HCT116 (cell line): Measurements from ENCODE around the gene CDC42SE1.

Experiments used
- CTCF ChIP-seq, 3 experiments: fragments of 200-600 bp in 1 of 3; sonication (generic) in 1 of 3; IDR thresholded peaks in 2 of 3; conservative IDR thresholded peaks in 1 of 3; 2 replicates each; pipeline ENCODE4 v1.5.1; 2012 to 2017; ENCODE audit warnings: low read depth in 2 of 3, low read length in 2 of 3, antibody characterized with exemption in 1 of 3, borderline replicate concordance in 1 of 3, control low read depth in 1 of 3, mild to moderate bottlenecking in 1 of 3, mixed read lengths in 1 of 3, mixed run types in 1 of 3, moderate library complexity in 1 of 3; ENCODE audit not compliant: insufficient read depth in 1 of 3
- EZH2 ChIP-seq: fragments of 200-600 bp; sonication (generic); IDR thresholded peaks from 2 replicates; pipeline ENCODE4 v1.6.1; 2017; ENCODE audit warnings: antibody characterized with exemption, mixed run types
- EZH2phosphoT487 ChIP-seq: fragments of 200-600 bp; IDR thresholded peaks from 2 replicates; pipeline ENCODE4 v1.6.1; 2018; ENCODE audit warnings: antibody characterized with exemption, borderline replicate concordance
- FOSL1 ChIP-seq: IDR thresholded peaks from 2 replicates; pipeline ENCODE4 v1.6.1; 2012; ENCODE audit warnings: low read depth
- MAX ChIP-seq: IDR thresholded peaks from 2 replicates; pipeline ENCODE4 v1.6.1; 2012
- POLR2A ChIP-seq: IDR thresholded peaks from 2 replicates; pipeline ENCODE4 v1.7.0; 2011; ENCODE audit warnings: borderline replicate concordance; ENCODE audit not compliant: insufficient read depth, insufficient read length; ENCODE audit errors: extremely low read depth
- POLR2AphosphoS5 ChIP-seq: IDR thresholded peaks from 2 replicates; pipeline ENCODE4 v1.6.1; 2011; ENCODE audit warnings: mild to moderate bottlenecking, low read depth, low read length, moderate library complexity
- RAD21 ChIP-seq: IDR thresholded peaks from 2 replicates; pipeline ENCODE4 v1.6.1; 2012; ENCODE audit warnings: low read depth, mild to moderate bottlenecking
- SIN3A ChIP-seq: IDR thresholded peaks from 2 replicates; pipeline ENCODE4 v1.6.1; 2012; ENCODE audit warnings: low read depth
- SP1 ChIP-seq: IDR thresholded peaks from 2 replicates; pipeline ENCODE4 v1.6.1; 2012; ENCODE audit warnings: low read depth
- TCF7L2 ChIP-seq: IDR thresholded peaks from 2 replicates; pipeline ENCODE4 v1.7.0; 2011; ENCODE audit warnings: borderline replicate concordance, inconsistent platforms; ENCODE audit not compliant: insufficient read depth, insufficient read length; ENCODE audit errors: extremely low read depth
- YY1 ChIP-seq: IDR thresholded peaks from 2 replicates; pipeline ENCODE4 v1.6.1; 2011; ENCODE audit warnings: low read length, low read depth, moderate library complexity, mild to moderate bottlenecking; ENCODE audit not compliant: insufficient replicate concordance; ENCODE audit errors: extremely low read depth
- ZNF274 ChIP-seq: fragments of 200-500 bp; sonication (Bioruptor generic); IDR thresholded peaks from 2 replicates; pipeline ENCODE4 v1.6.1; 2014; ENCODE audit warnings: mild to moderate bottlenecking, low read depth, low read length, inconsistent platforms

- TF ChIP-seq EZH2: no peak
- TF ChIP-seq CTCF (IDR thresholded peaks at IDR 0.05 in 2 of 3, conservative IDR thresholded peaks at IDR 0.05 in 1 of 3; ENCODE audit: borderline replicate concordance in 1 of 3, insufficient read depth in 1 of 3, low read depth in 2 of 3, low read length in 2 of 3): no peak
- no peak for TF ChIP-seq POLR2AphosphoS5
- TF ChIP-seq SP1: no peak
- TF ChIP-seq TCF7L2: no peak
- TF ChIP-seq MAX: no peak
- TF ChIP-seq YY1: no peak
- TF ChIP-seq POLR2A: no peak
- no peak for TF ChIP-seq ZNF274
- no peak for TF ChIP-seq RAD21
- TF ChIP-seq EZH2phosphoT487: no peak
- TF ChIP-seq FOSL1: no peak
- TF ChIP-seq SIN3A: no peak
These were observed 16.3 kb downstream of the CDC42SE1 start for GRCh38 chr1:151043163-151043562.
